Keratinocyte (primary cell): ENCODE results near the gene RBM8A.

Experiments used
- CTCF ChIP-seq, 3 experiments: IDR thresholded peaks in 1 of 3; conservative IDR thresholded peaks in 1 of 3; optimal IDR thresholded peaks in 1 of 3; 2 replicates in 2 of 3; 3 replicates in 1 of 3; pipeline versions ENCODE3 to v1.5.1; 2011; ENCODE audit warnings: low read length in 3 of 3, mild to moderate bottlenecking in 3 of 3, moderate library complexity in 2 of 3, control low read depth in 1 of 3, inconsistent platforms in 1 of 3; ENCODE audit not compliant: insufficient read depth in 2 of 3; ENCODE audit errors: extremely low read depth in 1 of 3
- EZH2 ChIP-seq: IDR thresholded peaks from one replicate; pipeline ENCODE4 v1.6.1; 2012; ENCODE audit warnings: inconsistent platforms, mild to moderate bottlenecking, low read length, moderate library complexity

GRCh38 chr1:145957443-145958319 is 30.4 kb upstream of the RBM8A start, which contains the start of gene LIX1L:
- TF ChIP-seq EZH2 (no peak), CTCF (optimal IDR thresholded peaks at IDR 0.05 in 1 of 3, IDR thresholded peaks at IDR 0.05 in 1 of 3, conservative IDR thresholded peaks at IDR 0.05 in 1 of 3; ENCODE audit: extremely low read depth in 1 of 3, insufficient read depth in 2 of 3, low read length in 3 of 3) (no peak)
